ENCODE results near the gene FOXD4L6.
"Not testable (repeated sequence)": the region's sequence is repeated elsewhere in the genome, so short reads cannot be mapped to it uniquely, and the experiment has no call there.

Gene FOXD4L6

GRCh38 chr9:41124250-41125108 is 4.0 kb downstream of the FOXD4L6 start:
- H3K27ac ChIP-seq (ENCODE audit: insufficient read depth in 1 of 2, low read depth in 1 of 2, low read length in 2 of 2, poor library complexity in 1 of 2, severe bottlenecking in 2 of 2); H3K9me3 ChIP-seq (ENCODE audit: control extremely low read depth in 1 of 5, control insufficient read depth in 4 of 5, insufficient read depth in 2 of 5, low read depth in 1 of 5, low read length in 4 of 5); POLR2A ChIA-PET; H3K4me3 ChIP-seq (ENCODE audit: control insufficient read depth in 1 of 7, extremely low read depth in 1 of 7, insufficient read depth in 4 of 7, low read depth in 2 of 7, low read length in 6 of 7); H3K4me1 ChIP-seq (ENCODE audit: control extremely low read depth in 1 of 4, control insufficient read depth in 4 of 4, insufficient read depth in 4 of 4, low read length in 3 of 4); CTCF ChIA-PET; H3K36me3 ChIP-seq (ENCODE audit: control insufficient read depth in 4 of 4, insufficient read depth in 4 of 4, low read length in 3 of 4); H3K27me3 ChIP-seq (replicated peaks in 2 of 5; ENCODE audit: control insufficient read depth in 4 of 5, insufficient read depth in 5 of 5, low read length in 4 of 5); DNase-seq: not testable (repeated sequence)
- WGBS (ENCODE audit: insufficient coverage), result 22% methylated on average over 7 of the region's 52 CpGs

- WGBS (ENCODE audit: insufficient coverage), result no CpG with 5 or more reads among the region's 33 CpGs
- CTCF ChIA-PET; H3K27me3 ChIP-seq (replicated peaks in 2 of 5; ENCODE audit: control insufficient read depth in 4 of 5, insufficient read depth in 5 of 5, low read length in 4 of 5); H3K4me3 ChIP-seq (ENCODE audit: control insufficient read depth in 1 of 7, extremely low read depth in 1 of 7, insufficient read depth in 4 of 7, low read depth in 2 of 7, low read length in 6 of 7); H3K27ac ChIP-seq (ENCODE audit: insufficient read depth in 1 of 2, low read depth in 1 of 2, low read length in 2 of 2, poor library complexity in 1 of 2, severe bottlenecking in 2 of 2); DNase-seq; H3K36me3 ChIP-seq (ENCODE audit: control insufficient read depth in 4 of 4, insufficient read depth in 4 of 4, low read length in 3 of 4); H3K4me1 ChIP-seq (ENCODE audit: control extremely low read depth in 1 of 4, control insufficient read depth in 4 of 4, insufficient read depth in 4 of 4, low read length in 3 of 4); POLR2A ChIA-PET; H3K9me3 ChIP-seq (ENCODE audit: control extremely low read depth in 1 of 5, control insufficient read depth in 4 of 5, insufficient read depth in 2 of 5, low read depth in 1 of 5, low read length in 4 of 5): not testable (repeated sequence)
Observed at GRCh38 chr9:41123812-41124211, 4.7 kb downstream of the FOXD4L6 start.

- WGBS (ENCODE audit: insufficient coverage), result no CpG with 5 or more reads among the region's 32 CpGs
- CTCF ChIA-PET; H3K27ac ChIP-seq (ENCODE audit: insufficient read depth in 1 of 2, low read depth in 1 of 2, low read length in 2 of 2, poor library complexity in 1 of 2, severe bottlenecking in 2 of 2); H3K27me3 ChIP-seq (replicated peaks in 2 of 5; ENCODE audit: control insufficient read depth in 4 of 5, insufficient read depth in 5 of 5, low read length in 4 of 5); POLR2A ChIA-PET; H3K36me3 ChIP-seq (ENCODE audit: control insufficient read depth in 4 of 4, insufficient read depth in 4 of 4, low read length in 3 of 4); H3K9me3 ChIP-seq (ENCODE audit: control extremely low read depth in 1 of 5, control insufficient read depth in 4 of 5, insufficient read depth in 2 of 5, low read depth in 1 of 5, low read length in 4 of 5); H3K4me3 ChIP-seq (ENCODE audit: control insufficient read depth in 1 of 7, extremely low read depth in 1 of 7, insufficient read depth in 4 of 7, low read depth in 2 of 7, low read length in 6 of 7); H3K4me1 ChIP-seq (ENCODE audit: control extremely low read depth in 1 of 4, control insufficient read depth in 4 of 4, insufficient read depth in 4 of 4, low read length in 3 of 4); DNase-seq: not testable (repeated sequence)
Observed at GRCh38 chr9:41123396-41123795, 5.1 kb downstream of the FOXD4L6 start.

GRCh38 chr9:41120696-41121095 is 7.8 kb downstream of the FOXD4L6 start:
- CTCF ChIA-PET; H3K4me3 ChIP-seq (ENCODE audit: control insufficient read depth in 1 of 7, extremely low read depth in 1 of 7, insufficient read depth in 4 of 7, low read depth in 2 of 7, low read length in 6 of 7); POLR2A ChIA-PET; H3K36me3 ChIP-seq (ENCODE audit: control insufficient read depth in 4 of 4, insufficient read depth in 4 of 4, low read length in 3 of 4); H3K4me1 ChIP-seq (ENCODE audit: control extremely low read depth in 1 of 4, control insufficient read depth in 4 of 4, insufficient read depth in 4 of 4, low read length in 3 of 4); H3K27ac ChIP-seq (ENCODE audit: insufficient read depth in 1 of 2, low read depth in 1 of 2, low read length in 2 of 2, poor library complexity in 1 of 2, severe bottlenecking in 2 of 2); H3K27me3 ChIP-seq (replicated peaks in 2 of 5; ENCODE audit: control insufficient read depth in 4 of 5, insufficient read depth in 5 of 5, low read length in 4 of 5); DNase-seq; H3K9me3 ChIP-seq (ENCODE audit: control extremely low read depth in 1 of 5, control insufficient read depth in 4 of 5, insufficient read depth in 2 of 5, low read depth in 1 of 5, low read length in 4 of 5): not testable (repeated sequence)
- no CpG with 5 or more reads among the region's 4 CpGs for WGBS (ENCODE audit: insufficient coverage)

GRCh38 chr9:41119719-41120118 is 8.8 kb downstream of the FOXD4L6 start:
- CTCF ChIA-PET; H3K27ac ChIP-seq (ENCODE audit: insufficient read depth in 1 of 2, low read depth in 1 of 2, low read length in 2 of 2, poor library complexity in 1 of 2, severe bottlenecking in 2 of 2); DNase-seq; H3K27me3 ChIP-seq (replicated peaks in 2 of 5; ENCODE audit: control insufficient read depth in 4 of 5, insufficient read depth in 5 of 5, low read length in 4 of 5); H3K9me3 ChIP-seq (ENCODE audit: control extremely low read depth in 1 of 5, control insufficient read depth in 4 of 5, insufficient read depth in 2 of 5, low read depth in 1 of 5, low read length in 4 of 5); H3K36me3 ChIP-seq (ENCODE audit: control insufficient read depth in 4 of 4, insufficient read depth in 4 of 4, low read length in 3 of 4); H3K4me3 ChIP-seq (ENCODE audit: control insufficient read depth in 1 of 7, extremely low read depth in 1 of 7, insufficient read depth in 4 of 7, low read depth in 2 of 7, low read length in 6 of 7); H3K4me1 ChIP-seq (ENCODE audit: control extremely low read depth in 1 of 4, control insufficient read depth in 4 of 4, insufficient read depth in 4 of 4, low read length in 3 of 4); POLR2A ChIA-PET: not testable (repeated sequence)
- no CpG with 5 or more reads among the region's 5 CpGs for WGBS (ENCODE audit: insufficient coverage)

GRCh38 chr9:41119311-41119710 is 9.2 kb downstream of the FOXD4L6 start:
- POLR2A ChIA-PET; H3K4me3 ChIP-seq (ENCODE audit: control insufficient read depth in 1 of 7, extremely low read depth in 1 of 7, insufficient read depth in 4 of 7, low read depth in 2 of 7, low read length in 6 of 7); H3K27ac ChIP-seq (ENCODE audit: insufficient read depth in 1 of 2, low read depth in 1 of 2, low read length in 2 of 2, poor library complexity in 1 of 2, severe bottlenecking in 2 of 2); H3K4me1 ChIP-seq (ENCODE audit: control extremely low read depth in 1 of 4, control insufficient read depth in 4 of 4, insufficient read depth in 4 of 4, low read length in 3 of 4); DNase-seq; H3K9me3 ChIP-seq (ENCODE audit: control extremely low read depth in 1 of 5, control insufficient read depth in 4 of 5, insufficient read depth in 2 of 5, low read depth in 1 of 5, low read length in 4 of 5); H3K36me3 ChIP-seq (ENCODE audit: control insufficient read depth in 4 of 4, insufficient read depth in 4 of 4, low read length in 3 of 4); H3K27me3 ChIP-seq (replicated peaks in 2 of 5; ENCODE audit: control insufficient read depth in 4 of 5, insufficient read depth in 5 of 5, low read length in 4 of 5); CTCF ChIA-PET: not testable (repeated sequence)
- WGBS (ENCODE audit: insufficient coverage), result 44% methylated on average over 3 of the region's 7 CpGs

- H3K27ac ChIP-seq (ENCODE audit: insufficient read depth in 1 of 2, low read depth in 1 of 2, low read length in 2 of 2, poor library complexity in 1 of 2, severe bottlenecking in 2 of 2); H3K4me1 ChIP-seq (ENCODE audit: control extremely low read depth in 1 of 4, control insufficient read depth in 4 of 4, insufficient read depth in 4 of 4, low read length in 3 of 4); POLR2A ChIA-PET; H3K4me3 ChIP-seq (ENCODE audit: control insufficient read depth in 1 of 7, extremely low read depth in 1 of 7, insufficient read depth in 4 of 7, low read depth in 2 of 7, low read length in 6 of 7); H3K27me3 ChIP-seq (replicated peaks in 2 of 5; ENCODE audit: control insufficient read depth in 4 of 5, insufficient read depth in 5 of 5, low read length in 4 of 5); H3K36me3 ChIP-seq (ENCODE audit: control insufficient read depth in 4 of 4, insufficient read depth in 4 of 4, low read length in 3 of 4); DNase-seq; CTCF ChIA-PET; H3K9me3 ChIP-seq (ENCODE audit: control extremely low read depth in 1 of 5, control insufficient read depth in 4 of 5, insufficient read depth in 2 of 5, low read depth in 1 of 5, low read length in 4 of 5): not testable (repeated sequence)
- WGBS (ENCODE audit: insufficient coverage), result no CpG with 5 or more reads among the region's 14 CpGs
Observed at GRCh38 chr9:41113348-41113747, 15.1 kb downstream of the FOXD4L6 start.
